HUES48 (cell line): ENCODE results near the gene ME3.

ENCODE experiments used
- H3K27ac ChIP-seq: one replicate; pipeline ENCODE4 v1.7.0; 2013; ENCODE audit warnings: low read depth, low read length, inconsistent platforms
- H3K27me3 ChIP-seq: 2 replicates; pipeline ENCODE4 v1.6.1; 2013; ENCODE audit warnings: mild to moderate bottlenecking, low read length; ENCODE audit not compliant: control insufficient read depth, insufficient read depth
- H3K36me3 ChIP-seq: 2 replicates; pipeline ENCODE4 v1.6.1; 2013; ENCODE audit warnings: low read length; ENCODE audit not compliant: control insufficient read depth, insufficient read depth
- H3K4me1 ChIP-seq: 2 replicates; pipeline ENCODE4 v1.6.1; 2013; ENCODE audit warnings: mild to moderate bottlenecking, low read length; ENCODE audit not compliant: control insufficient read depth, insufficient read depth
- H3K4me3 ChIP-seq: 2 replicates; pipeline ENCODE4 v1.5.1; 2013; ENCODE audit warnings: mild to moderate bottlenecking, low read depth, low read length
- H3K9ac ChIP-seq: 2 replicates; pipeline ENCODE4 v1.6.1; 2013; ENCODE audit warnings: mild to moderate bottlenecking, low read depth, low read length, moderate library complexity
- H3K9me3 ChIP-seq: 2 replicates; pipeline ENCODE4 v1.6.1; 2013; ENCODE audit warnings: low read length; ENCODE audit not compliant: control insufficient read depth, insufficient read depth

The ME3 gene

GRCh38 chr11:86586307-86586706 lies 86.1 kb downstream of the ME3 start:
- no peaks in the 10 kb centered on the region for H3K9me3 ChIP-seq
- no peak overlapping the region for H3K27ac ChIP-seq
- H3K27me3 ChIP-seq, result no peaks in the 10 kb centered on the region
- H3K9ac ChIP-seq, result no peak overlapping the region
- peaks cover 11% of the 10 kb centered on the region; the same call in 1 of the 2 replicates for H3K4me1 ChIP-seq
- H3K4me3 ChIP-seq, result no peak overlapping the region
- H3K36me3 ChIP-seq, result no peaks in the 10 kb centered on the region

GRCh38 chr11:86582898-86583297 lies 89.5 kb downstream of the ME3 start:
- H3K9me3 ChIP-seq, result no peaks in the 10 kb centered on the region
- no peak overlapping the region for H3K9ac ChIP-seq
- no peaks in the 10 kb centered on the region for H3K27me3 ChIP-seq
- no peak overlapping the region for H3K4me3 ChIP-seq
- no peak overlapping the region for H3K27ac ChIP-seq
- H3K36me3 ChIP-seq, result no peaks in the 10 kb centered on the region
- H3K4me1 ChIP-seq, result no peaks in the 10 kb centered on the region

- Histone ChIP-seq H3K27me3 (no peaks in the 10 kb centered on the region), H3K4me3 (no peak overlapping the region), H3K27ac (no peak overlapping the region), H3K36me3 (no peaks in the 10 kb centered on the region), H3K9ac (no peak overlapping the region), H3K4me1 (no peaks in the 10 kb centered on the region), H3K9me3 (no peaks in the 10 kb centered on the region)
Observed at GRCh38 chr11:86580535-86580934, 91.9 kb downstream of the ME3 start.

GRCh38 chr11:86579406-86579731 lies 93.0 kb downstream of the ME3 start:
- H3K36me3 ChIP-seq, result no peaks in the 10 kb centered on the region
- no peak overlapping the region for H3K9ac ChIP-seq
- H3K27ac ChIP-seq, result no peak overlapping the region
- H3K4me3 ChIP-seq, result no peak overlapping the region
- no peaks in the 10 kb centered on the region for H3K27me3 ChIP-seq
- H3K9me3 ChIP-seq, result no peaks in the 10 kb centered on the region
- no peaks in the 10 kb centered on the region for H3K4me1 ChIP-seq

GRCh38 chr11:86578727-86579405 lies 93.5 kb downstream of the ME3 start:
- Histone ChIP-seq H3K9me3 (no peaks in the 10 kb centered on the region), H3K27ac (no peak overlapping the region), H3K4me3 (no peak overlapping the region), H3K36me3 (no peaks in the 10 kb centered on the region), H3K9ac (no peak overlapping the region), H3K4me1 (no peaks in the 10 kb centered on the region), H3K27me3 (no peaks in the 10 kb centered on the region)

GRCh38 chr11:86577644-86578636 lies 94.5 kb downstream of the ME3 start:
- no peaks in the 10 kb centered on the region for H3K27me3 ChIP-seq
- no peaks in the 10 kb centered on the region for H3K9me3 ChIP-seq
- no peak overlapping the region for H3K4me3 ChIP-seq
- H3K27ac ChIP-seq, result no peak overlapping the region
- no peak overlapping the region for H3K9ac ChIP-seq
- no peaks in the 10 kb centered on the region for H3K4me1 ChIP-seq
- H3K36me3 ChIP-seq, result no peaks in the 10 kb centered on the region

- Histone ChIP-seq H3K27ac (no peak overlapping the region), H3K36me3 (no peaks in the 10 kb centered on the region), H3K9ac (no peak overlapping the region), H3K4me1 (no peaks in the 10 kb centered on the region), H3K27me3 (no peaks in the 10 kb centered on the region), H3K4me3 (no peak overlapping the region), H3K9me3 (no peaks in the 10 kb centered on the region)
Observed at GRCh38 chr11:86576946-86577624, 95.3 kb downstream of the ME3 start.

- Histone ChIP-seq H3K9me3 (no peaks in the 10 kb centered on the region), H3K9ac (no peak overlapping the region), H3K27me3 (no peaks in the 10 kb centered on the region), H3K4me3 (no peak overlapping the region), H3K27ac (no peak overlapping the region), H3K4me1 (no peaks in the 10 kb centered on the region), H3K36me3 (no peaks in the 10 kb centered on the region)
Observed at GRCh38 chr11:86575927-86576326, 96.5 kb downstream of the ME3 start.

- H3K27me3 ChIP-seq, result no peaks in the 10 kb centered on the region
- no peaks in the 10 kb centered on the region for H3K4me1 ChIP-seq
- H3K27ac ChIP-seq, result no peak overlapping the region
Observed at GRCh38 chr11:86575208-86575855, 97.1 kb downstream of the ME3 start.

GRCh38 chr11:86574493-86575207 lies 97.8 kb downstream of the ME3 start:
- H3K9me3 ChIP-seq, result no peaks in the 10 kb centered on the region

More at GRCh38 chr11:86575208-86575855, 97.1 kb downstream of the ME3 start:
- H3K9ac ChIP-seq, result no peak overlapping the region
- H3K4me3 ChIP-seq, result no peak overlapping the region
- no peaks in the 10 kb centered on the region for H3K9me3 ChIP-seq
- no peaks in the 10 kb centered on the region for H3K36me3 ChIP-seq

More at GRCh38 chr11:86574493-86575207, 97.8 kb downstream of the ME3 start:
- no peak overlapping the region for H3K27ac ChIP-seq
- H3K4me3 ChIP-seq, result no peak overlapping the region
- H3K9ac ChIP-seq, result no peak overlapping the region
- no peaks in the 10 kb centered on the region for H3K36me3 ChIP-seq
- H3K4me1 ChIP-seq, result no peaks in the 10 kb centered on the region
- H3K27me3 ChIP-seq, result no peaks in the 10 kb centered on the region
